GM10248 (cell line): ENCODE results near the gene EIF2S2.
A peak's percentile ranks its signal among the peaks of the same experiment; 100 is the strongest.

ENCODE experiments used
- CTCF ChIA-PET: fragments of 300-600 bp; sonication (Branson Sonifier 250); formaldehyde crosslinking; extraction: SDS; loops from one replicate; lab custom pipeline; 2021; ENCODE audit warnings: antibody characterized with exemption; lab: Yijun Ruan, JAX
- POLR2A ChIA-PET: fragments of 350-650 bp; sonication (Branson Sonifier 250); formaldehyde crosslinking; extraction: SDS; loops from one replicate; lab custom pipeline; 2020; ENCODE audit warnings: antibody characterized with exemption; lab: Yijun Ruan, JAX
- DNase-seq: peaks from one replicate; pipeline ENCODE4 v3.0.0; 2012; ENCODE audit errors: extremely low spot score
- TF ChIP-seq, protein P1 (sequence below): IDR thresholded peaks from 2 replicates; pipeline ENCODE4 v1.5.1; 2012; ENCODE audit warnings: mild to moderate bottlenecking, low read depth; ENCODE audit errors: extremely low read depth, missing control alignments, control extremely low read depth

EIF2S2 gene

DNA sequence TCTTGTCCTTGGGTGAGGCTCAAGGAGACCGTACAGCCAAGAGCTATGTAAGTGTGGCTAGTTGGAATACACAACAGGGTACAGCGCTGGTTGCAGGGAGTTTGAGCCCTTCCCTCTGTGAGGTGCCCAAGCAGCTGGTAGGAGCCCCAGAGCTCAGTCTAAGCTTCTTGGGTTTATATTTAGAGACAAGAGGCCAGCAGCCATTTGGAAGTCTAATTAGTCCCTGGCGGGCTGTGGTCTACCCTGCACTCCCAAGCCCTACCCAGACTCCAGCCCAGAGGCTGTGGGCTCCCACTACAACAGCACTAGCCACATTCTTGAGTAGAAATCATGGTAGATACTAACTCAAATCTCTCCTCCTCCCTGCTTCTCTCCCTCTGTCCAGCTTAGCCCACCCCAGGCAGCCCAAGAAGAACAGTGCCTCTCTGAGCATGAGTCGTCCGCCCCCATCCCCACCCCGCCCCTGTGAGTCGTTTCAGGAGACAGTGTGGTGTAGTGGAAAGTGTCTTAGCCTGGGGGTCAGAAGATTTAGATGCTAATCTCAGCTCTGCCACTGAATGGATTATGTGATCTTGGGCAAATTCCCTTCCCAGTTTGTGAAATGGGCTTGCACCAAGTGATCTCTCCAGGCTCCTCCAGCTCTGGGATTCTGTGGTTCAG lies 37.8 kb downstream of the EIF2S2 start:
- ChIA-PET CTCF (interaction anchor here (1.0 to 1.4 kb wide), 4 partner anchors 9 to 211 kb away, joined by 3 to 4 read pairs (median 4); no protein-coding TSS in a partner anchor), POLR2A (no interaction called here)
- TF ChIP-seq, protein P1, sequence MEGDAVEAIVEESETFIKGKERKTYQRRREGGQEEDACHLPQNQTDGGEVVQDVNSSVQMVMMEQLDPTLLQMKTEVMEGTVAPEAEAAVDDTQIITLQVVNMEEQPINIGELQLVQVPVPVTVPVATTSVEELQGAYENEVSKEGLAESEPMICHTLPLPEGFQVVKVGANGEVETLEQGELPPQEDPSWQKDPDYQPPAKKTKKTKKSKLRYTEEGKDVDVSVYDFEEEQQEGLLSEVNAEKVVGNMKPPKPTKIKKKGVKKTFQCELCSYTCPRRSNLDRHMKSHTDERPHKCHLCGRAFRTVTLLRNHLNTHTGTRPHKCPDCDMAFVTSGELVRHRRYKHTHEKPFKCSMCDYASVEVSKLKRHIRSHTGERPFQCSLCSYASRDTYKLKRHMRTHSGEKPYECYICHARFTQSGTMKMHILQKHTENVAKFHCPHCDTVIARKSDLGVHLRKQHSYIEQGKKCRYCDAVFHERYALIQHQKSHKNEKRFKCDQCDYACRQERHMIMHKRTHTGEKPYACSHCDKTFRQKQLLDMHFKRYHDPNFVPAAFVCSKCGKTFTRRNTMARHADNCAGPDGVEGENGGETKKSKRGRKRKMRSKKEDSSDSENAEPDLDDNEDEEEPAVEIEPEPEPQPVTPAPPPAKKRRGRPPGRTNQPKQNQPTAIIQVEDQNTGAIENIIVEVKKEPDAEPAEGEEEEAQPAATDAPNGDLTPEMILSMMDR: no peak
- DNase-seq: no peak

DNA sequence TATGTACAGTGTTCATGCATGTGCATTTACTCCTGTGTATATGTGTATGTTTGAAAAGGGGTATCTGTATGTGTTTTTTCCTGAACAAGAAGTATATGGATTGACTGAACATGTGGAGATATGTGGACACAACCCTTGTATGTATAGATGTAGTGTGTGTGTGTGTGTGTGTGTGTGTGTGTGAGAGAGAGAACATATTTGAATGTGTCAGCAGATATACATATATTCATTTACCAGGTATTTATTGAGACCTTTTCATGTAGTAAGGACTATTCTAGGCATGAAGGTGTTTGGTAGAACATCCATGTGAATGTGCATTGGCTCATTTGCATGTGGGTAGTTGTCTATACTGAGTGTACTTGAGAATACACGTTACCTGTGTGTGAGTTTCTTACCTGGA lies 39.3 kb downstream of the EIF2S2 start:
- no peak for DNase-seq
- TF ChIP-seq, protein P1: no peak
- ChIA-PET CTCF (interaction anchor here (0.9 to 5.4 kb wide), 2 partner anchors 9 to 210 kb away, joined by 4 to 25 read pairs; no protein-coding TSS in a partner anchor), POLR2A (no interaction called here)

DNA sequence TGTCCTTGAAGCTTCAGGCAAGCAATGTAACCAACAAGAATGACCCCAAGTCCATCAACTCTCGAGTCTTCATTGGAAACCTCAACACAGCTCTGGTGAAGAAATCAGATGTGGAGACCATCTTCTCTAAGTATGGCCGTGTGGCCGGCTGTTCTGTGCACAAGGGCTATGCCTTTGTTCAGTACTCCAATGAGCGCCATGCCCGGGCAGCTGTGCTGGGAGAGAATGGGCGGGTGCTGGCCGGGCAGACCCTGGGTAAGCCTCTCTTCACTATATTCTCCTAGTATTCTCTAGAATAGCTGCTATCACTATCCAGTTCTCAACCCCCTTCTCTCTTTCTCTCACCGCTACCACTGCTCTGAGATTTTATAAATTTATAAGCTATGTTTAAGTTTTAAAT lies 40.0 kb downstream of the EIF2S2 start:
- POLR2A ChIA-PET: no interaction called here
- TF ChIP-seq, protein P1: no peak
- DNase-seq: no peak
- CTCF ChIA-PET: interaction anchor here (0.9 to 5.4 kb wide), 2 partner anchors 10 to 209 kb away, joined by 4 to 25 read pairs; no protein-coding TSS in a partner anchor

DNA sequence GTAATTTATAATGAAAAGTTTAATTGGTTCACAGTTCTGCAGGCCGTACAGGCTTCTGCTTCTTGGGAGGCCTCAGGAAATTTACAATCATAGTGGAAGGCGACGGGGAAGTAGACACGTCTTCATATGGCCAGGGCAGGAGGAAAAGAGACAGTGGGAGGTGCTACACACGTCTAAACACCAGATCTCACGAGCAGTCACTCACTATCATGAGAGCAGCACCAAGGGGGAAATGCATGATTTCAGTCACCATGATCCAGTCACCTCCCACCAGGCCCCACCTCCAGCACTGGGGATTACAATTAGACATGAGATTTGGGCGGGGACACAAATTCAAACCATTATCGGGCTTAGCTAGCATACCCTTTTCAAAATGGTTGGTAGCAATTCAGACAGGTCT lies 41.2 kb downstream of the EIF2S2 start:
- TF ChIP-seq, protein P1: no peak
- CTCF ChIA-PET: interaction anchor here (1.0 to 5.4 kb wide), 12 partner anchors 9 to 261 kb away, joined by 3 to 25 read pairs (median 8); no protein-coding TSS in a partner anchor
- POLR2A ChIA-PET: no interaction called here
- DNase-seq: no peak

DNA sequence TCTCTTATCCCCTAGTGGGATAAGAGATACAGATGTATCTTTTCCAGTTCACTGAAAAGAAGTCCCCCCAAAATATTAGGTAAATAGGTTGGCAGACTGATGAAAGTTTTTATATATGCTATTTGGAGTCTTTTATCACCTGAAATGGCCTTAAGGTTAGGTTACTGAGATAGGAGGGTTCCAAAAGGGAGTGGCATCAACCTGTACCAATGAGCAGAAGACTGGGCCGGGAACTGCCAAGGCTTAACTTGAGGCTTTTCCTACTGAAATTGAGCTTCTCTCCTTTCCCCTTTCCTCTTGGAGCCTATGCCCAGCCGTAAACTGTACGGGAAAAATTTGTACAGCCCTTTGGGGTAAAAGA lies 42.0 kb downstream of the EIF2S2 start:
- ChIA-PET POLR2A (no interaction called here), CTCF (interaction anchor here (0.6 to 5.4 kb wide), 24 partner anchors 9 to 612 kb away, joined by 3 to 35 read pairs (median 5); no protein-coding TSS in a partner anchor)
- TF ChIP-seq, protein P1: no peak
- no peak for DNase-seq

DNA sequence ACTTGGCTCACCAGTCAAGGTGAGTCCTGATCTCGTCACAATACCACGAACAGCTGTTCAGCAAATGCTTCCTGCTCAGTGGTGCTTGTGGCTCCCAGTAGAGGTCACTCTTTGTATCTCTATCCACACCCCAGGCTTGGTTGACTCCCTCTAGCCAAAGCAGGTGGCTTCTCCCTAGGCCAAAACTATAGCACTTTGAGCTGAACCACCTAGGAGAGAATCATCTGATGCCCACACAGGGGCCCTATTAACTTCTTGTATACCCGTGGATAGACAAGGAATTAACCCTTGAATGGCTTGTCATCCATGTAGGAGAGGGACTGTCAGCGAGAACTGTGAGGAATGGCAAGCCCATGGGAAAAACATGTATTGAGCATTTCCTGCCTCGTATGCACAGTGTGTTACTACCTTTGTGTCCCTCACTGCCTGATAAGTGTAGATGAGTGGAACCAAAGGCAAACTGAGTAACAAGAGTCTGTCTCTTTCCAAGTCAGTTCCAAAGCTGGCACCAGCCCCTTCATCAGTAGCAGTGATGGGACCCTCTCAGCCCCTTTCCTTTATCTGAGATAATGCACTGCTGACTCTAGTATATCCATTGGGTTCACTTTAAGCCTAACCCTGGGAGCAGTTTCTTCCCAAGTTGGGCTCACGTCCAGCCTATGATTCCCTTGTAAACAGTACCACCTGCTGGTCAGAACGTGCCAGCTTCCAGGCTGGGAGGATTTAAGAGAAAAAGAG lies 42.5 kb downstream of the EIF2S2 start:
- TF ChIP-seq, protein P1: peak; percentile 74
- ChIA-PET CTCF (interaction anchor here (0.6 to 5.4 kb wide), 39 partner anchors 9 to 612 kb away, joined by 3 to 35 read pairs (median 5); partner anchors contain the start of gene RALY), POLR2A (interaction anchor here (1.0 kb wide), 1 partner anchor 76 kb away, joined by 3 read pairs; the partner anchor contains the start of gene RALY)
- peak; percentile 49 for DNase-seq
